ENCODE data around the gene ULK4.

DNA sequence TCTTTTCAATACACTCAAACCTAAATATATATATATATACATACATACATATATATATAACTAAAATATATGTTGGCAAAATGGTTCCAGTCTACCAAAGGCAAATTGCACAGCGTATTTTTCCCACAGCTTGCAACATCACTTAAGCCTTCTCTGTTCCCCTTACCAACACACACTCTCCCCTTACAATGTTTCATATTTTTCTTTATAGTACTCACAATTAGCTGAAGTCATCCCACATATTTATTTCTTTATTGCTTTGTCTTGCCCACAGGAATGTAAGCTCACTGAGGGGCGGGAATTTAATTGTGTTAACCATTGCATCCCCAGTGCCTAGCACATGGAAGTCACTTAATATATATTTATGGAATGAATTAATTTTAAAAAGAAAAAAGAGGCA, 288.3 kb downstream of the ULK4 start:
- TF ChIP-seq, protein P1, sequence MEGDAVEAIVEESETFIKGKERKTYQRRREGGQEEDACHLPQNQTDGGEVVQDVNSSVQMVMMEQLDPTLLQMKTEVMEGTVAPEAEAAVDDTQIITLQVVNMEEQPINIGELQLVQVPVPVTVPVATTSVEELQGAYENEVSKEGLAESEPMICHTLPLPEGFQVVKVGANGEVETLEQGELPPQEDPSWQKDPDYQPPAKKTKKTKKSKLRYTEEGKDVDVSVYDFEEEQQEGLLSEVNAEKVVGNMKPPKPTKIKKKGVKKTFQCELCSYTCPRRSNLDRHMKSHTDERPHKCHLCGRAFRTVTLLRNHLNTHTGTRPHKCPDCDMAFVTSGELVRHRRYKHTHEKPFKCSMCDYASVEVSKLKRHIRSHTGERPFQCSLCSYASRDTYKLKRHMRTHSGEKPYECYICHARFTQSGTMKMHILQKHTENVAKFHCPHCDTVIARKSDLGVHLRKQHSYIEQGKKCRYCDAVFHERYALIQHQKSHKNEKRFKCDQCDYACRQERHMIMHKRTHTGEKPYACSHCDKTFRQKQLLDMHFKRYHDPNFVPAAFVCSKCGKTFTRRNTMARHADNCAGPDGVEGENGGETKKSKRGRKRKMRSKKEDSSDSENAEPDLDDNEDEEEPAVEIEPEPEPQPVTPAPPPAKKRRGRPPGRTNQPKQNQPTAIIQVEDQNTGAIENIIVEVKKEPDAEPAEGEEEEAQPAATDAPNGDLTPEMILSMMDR (conservative IDR thresholded peaks at IDR 0.05 in 1 of 2, IDR thresholded peaks at IDR 0.05 in 1 of 2; ENCODE audit: low read depth in 1 of 2, low read length in 2 of 2), result no peak
- TF ChIP-seq EZH2 (IDR thresholded peaks at IDR 0.05; ENCODE audit: low read length, missing control alignments), result no peak
